LNCaP clone FGC (cell line): ENCODE results near the gene AVP.
A peak's percentile ranks its signal among the peaks of the same experiment; 100 is the strongest.
"Not testable (repeated sequence)": the region's sequence is repeated elsewhere in the genome, so short reads cannot be mapped to it uniquely, and the experiment has no call there.

Experiments
- DNase-seq: peaks from one replicate; pipeline ENCODE4 v3.0.0-alpha.2; 2011; ENCODE audit warnings: low read depth
- H3K4me3 ChIP-seq: 2 replicates; pipeline ENCODE4 v1.5.1; 2011; ENCODE audit warnings: mild to moderate bottlenecking, low read depth, low read length, control low read depth
- TF ChIP-seq, protein P1 (sequence below): IDR thresholded peaks from 2 replicates; pipeline ENCODE4 v1.5.1; 2012; ENCODE audit warnings: mild to moderate bottlenecking; ENCODE audit not compliant: control insufficient read depth, insufficient read depth; ENCODE audit errors: extremely low read depth

AVP gene

DNA sequence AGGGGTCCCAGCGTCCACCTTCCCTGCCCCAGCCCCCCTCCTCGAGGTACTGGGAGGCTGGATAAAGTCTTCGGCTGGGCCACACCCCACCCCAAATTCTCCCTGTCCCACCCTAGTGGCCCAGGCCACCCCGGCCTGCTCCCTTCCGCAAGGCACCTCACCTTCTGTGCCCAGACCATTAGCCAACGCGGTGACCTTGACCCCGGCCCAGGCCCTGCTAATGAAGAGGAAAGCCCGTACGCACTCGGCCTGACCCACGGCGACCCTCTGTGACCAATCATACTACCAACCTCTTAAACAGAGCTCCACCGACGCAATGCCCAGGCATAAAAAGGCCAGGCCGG is 13.3 kb downstream of the AVP start:
- H3K4me3 ChIP-seq = no peak overlapping the region
- DNase-seq = no peak
- TF ChIP-seq, protein P1, sequence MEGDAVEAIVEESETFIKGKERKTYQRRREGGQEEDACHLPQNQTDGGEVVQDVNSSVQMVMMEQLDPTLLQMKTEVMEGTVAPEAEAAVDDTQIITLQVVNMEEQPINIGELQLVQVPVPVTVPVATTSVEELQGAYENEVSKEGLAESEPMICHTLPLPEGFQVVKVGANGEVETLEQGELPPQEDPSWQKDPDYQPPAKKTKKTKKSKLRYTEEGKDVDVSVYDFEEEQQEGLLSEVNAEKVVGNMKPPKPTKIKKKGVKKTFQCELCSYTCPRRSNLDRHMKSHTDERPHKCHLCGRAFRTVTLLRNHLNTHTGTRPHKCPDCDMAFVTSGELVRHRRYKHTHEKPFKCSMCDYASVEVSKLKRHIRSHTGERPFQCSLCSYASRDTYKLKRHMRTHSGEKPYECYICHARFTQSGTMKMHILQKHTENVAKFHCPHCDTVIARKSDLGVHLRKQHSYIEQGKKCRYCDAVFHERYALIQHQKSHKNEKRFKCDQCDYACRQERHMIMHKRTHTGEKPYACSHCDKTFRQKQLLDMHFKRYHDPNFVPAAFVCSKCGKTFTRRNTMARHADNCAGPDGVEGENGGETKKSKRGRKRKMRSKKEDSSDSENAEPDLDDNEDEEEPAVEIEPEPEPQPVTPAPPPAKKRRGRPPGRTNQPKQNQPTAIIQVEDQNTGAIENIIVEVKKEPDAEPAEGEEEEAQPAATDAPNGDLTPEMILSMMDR = no peak

DNA sequence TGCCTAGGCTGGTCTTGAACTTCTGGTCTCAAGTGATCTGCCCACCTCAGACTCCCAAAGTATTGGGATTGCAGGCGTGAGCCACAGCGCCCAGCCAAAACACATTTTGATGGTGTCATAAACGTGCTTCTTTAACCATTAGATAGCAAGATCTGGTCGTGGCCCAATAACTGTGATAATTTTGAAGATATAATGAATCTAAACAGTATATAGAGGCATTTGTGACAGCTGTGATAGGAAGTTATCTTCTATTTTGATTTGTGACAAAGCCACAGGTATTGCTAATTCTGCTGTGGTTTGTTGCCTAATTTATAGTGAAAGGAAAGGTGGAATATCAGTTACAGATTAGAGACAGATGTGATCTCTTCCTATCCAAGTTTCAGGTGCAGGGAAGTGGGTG is 13.8 kb downstream of the AVP start:
- DNase-seq = no peak
- H3K4me3 ChIP-seq = no peak overlapping the region
- TF ChIP-seq, protein P1 = no peak

DNA sequence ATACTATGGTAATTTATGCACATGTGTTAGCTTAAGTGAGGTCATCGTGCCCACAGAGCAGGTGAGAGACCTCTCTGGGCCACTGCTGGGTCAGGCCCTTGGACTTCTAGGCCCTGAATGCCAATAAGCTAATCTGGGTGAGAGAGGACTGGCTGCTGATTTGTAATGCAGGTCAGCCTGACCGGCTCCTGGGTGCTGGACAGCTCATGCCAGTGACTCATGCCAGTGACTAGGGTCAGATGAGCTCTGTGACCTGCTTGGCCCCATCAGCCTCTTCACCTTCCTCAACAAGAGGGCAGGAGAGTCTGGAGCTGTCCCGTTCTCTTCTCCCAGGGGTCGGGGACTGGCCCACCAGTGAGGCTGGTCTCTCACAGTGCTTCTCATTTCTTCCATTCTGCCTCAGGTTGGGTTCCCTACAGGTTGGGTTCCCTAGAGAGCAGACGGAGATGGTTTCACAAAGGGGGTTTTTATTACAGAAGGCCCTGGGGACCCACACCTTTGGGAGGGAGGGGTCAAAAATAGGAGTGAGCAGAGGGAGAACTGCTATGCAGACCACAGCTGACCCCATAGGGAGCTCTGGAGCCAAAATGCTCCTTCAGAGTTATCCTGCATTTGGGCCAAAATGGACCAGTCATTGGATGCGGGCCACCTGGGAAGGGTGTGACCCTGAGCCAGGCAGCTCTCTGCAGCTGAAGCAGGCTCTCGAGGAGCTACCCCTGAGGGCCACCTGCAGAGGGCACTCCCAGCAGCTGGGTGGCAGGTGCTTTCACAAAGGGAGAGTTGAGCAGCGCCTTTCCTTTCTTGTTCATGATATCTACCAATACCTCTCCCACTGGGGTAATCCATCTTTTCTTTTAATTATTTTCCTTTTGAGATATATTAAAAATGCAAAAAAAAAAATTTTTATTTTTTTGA is 15.3 kb downstream of the AVP start:
- no peak overlapping the region for H3K4me3 ChIP-seq
- DNase-seq = no peak
- TF ChIP-seq, protein P1 = 0 out of 2 replicates have a peak, but pooled peaks have one; percentile 3

DNA sequence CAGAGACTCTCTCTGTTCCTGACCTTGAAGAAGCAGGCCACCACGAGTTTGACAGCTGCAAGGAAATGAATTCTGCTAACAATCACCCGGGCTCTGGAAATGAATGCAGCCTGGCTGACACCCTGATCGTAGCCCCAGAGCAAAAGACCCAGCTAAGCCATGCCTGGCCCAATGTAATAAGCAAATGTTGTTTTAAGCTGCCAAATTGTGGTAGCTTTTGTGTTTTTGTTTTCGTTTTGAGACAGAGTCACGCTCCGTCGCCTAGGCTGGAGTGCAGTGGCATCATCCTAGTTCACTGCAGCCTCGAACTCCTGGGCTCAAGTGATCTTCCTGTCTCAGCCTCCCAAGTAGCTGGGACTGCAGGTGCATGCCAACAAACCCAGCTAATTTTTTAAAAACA is 16.4 kb downstream of the AVP start:
- DNase-seq = no peak
- TF ChIP-seq, protein P1 = no peak
- H3K4me3 ChIP-seq = no peak overlapping the region

DNA sequence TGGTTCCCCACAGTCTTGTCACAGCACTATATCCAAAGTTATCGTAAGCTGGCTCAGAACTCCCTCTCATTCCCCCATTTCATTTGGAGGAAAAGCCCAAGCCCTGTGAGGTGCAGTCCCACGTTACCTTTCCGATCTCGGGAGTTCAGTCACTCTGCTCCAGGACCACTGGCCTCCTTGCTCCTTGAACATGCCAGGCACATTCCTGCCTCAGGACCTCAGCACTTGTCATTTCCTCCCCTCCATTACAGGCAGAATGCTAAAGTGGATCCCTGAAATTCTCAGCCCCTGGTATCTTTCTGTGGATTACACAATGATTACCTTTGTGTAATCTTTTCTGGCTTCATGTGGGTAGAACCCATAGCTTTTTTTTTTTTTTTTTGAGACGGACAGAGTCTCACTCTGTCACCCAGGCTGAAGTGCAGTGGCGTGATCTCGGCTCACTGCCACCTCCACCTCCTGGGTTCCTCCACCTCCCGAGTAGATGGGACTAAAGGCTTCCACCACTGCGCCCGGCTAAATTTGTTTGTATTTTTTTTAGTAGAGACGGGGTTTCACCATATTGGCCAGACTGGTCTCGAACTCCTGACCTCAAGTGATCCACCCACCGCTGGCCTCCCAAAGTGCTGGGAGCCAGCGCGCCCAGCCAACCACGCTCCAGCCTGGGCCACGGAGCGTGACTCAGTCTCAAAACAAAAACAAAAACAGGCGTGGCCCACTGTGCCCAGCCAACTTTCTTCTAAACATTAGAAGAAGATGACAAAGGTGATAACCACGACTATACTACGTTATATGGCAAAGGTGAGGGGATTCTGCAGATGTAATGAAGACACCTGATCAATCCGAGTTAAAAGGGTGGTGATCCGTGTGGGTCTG is 17.1 kb downstream of the AVP start:
- TF ChIP-seq, protein P1 = no peak
- no peak overlapping the region for H3K4me3 ChIP-seq
- no peak for DNase-seq

DNA sequence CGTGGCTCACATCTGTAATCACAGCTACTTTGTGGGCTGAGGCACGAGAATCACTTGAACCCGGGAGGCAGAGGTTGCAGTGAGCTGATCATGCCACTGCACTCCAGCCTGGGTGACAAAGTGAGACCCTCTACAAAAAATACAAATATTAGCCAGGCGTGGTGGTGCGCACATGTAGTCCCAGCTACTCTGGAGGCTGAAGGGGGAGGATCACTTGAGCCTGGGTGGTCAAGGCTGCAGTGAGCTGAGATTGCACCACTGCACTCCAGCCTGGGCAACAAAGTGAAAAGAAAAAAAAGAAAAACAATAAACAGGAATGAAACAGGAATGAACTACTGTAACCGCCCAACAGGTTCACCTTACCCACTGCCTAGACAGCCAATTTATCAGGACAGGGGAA is 20.4 kb downstream of the AVP start:
- not testable (repeated sequence) for DNase-seq, H3K4me3 ChIP-seq

DNA sequence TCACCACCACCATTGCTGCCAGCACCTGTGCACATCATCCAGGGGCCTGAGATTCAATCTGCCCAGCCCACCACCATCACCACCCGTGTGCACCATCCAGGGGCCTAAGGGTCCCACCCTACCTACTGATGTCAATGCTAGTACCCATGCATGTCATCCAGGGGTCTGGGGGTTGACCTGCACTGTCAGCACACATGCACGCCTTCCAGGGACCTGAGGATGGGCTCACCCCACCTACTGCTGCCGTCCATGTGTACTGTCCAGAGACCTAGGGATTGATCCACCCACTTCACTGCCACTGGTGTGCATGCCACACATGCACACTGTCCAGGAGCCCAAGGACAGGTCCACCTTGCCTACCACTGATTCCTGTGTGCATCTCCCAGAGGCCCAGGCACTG is 25.0 kb downstream of the AVP start:
- DNase-seq = no peak
- no peak overlapping the region for H3K4me3 ChIP-seq
- TF ChIP-seq, protein P1 = no peak
